ENCODE data around the gene RAD51B.

DNA sequence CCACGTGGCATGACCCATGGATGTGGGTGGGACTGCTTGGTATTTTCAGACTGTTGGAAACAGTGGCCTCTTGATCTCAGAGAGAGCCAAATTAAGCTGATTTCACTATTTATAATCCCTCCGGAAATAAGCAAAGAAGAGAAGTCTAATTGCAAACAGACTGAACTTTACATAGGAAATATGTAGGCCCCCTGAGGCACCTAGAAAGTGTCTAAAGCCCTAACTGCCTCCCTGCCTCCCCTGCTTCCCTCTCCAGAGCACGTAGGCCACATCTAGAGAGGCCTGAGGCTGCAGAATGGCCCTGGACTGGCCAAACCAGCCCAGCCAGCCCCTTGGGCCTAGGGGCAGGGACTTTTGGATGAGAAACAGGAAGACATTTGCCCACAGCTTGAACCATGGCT lies 849.5 kb downstream of the RAD51B start:
- no peak for TF ChIP-seq CTCF (conservative IDR thresholded peaks at IDR 0.05; ENCODE audit: low read depth, low read length)
- TF ChIP-seq EZH2phosphoT487 (IDR thresholded peaks at IDR 0.05; ENCODE audit: borderline replicate concordance, low read length): no peak
- TF ChIP-seq EZH2 (IDR thresholded peaks at IDR 0.05; ENCODE audit: low read length, unreplicated experiment): no peak

All from PC-3 (cell line).